A549 (cell line): ENCODE results near the gene SUPT20HL1. TPM values are rescaled to one million over a fixed set of nuclear protein-coding genes. Genes with fewer than 3 reads are reported as not detected.
"Not testable (repeated sequence)": the region's sequence is repeated elsewhere in the genome, so short reads cannot be mapped to it uniquely, and the experiment has no call there.

Source experiments
- ATAC-seq, 2 experiments: fragments of 200-7000 bp in 1 of 2; fragments of >200 bp in 1 of 2; cut with Nextera tagmentation in 1 of 2; cut with Tn5 transposase in 1 of 2; 3 replicates each; pipeline versions ENCODE4 v1.8.0 to v1.9.1; 2018 to 2020; ENCODE audit warnings: mild to moderate bottlenecking in 1 of 2, moderate library complexity in 1 of 2
- CTCF ChIA-PET: fragments of 300-600 bp; sonication (Branson Sonifier 250); formaldehyde crosslinking; extraction: SDS; loops from one replicate; lab custom pipeline; 2021; ENCODE audit warnings: antibody characterized with exemption, inconsistent platforms; lab: Yijun Ruan, JAX
- POLR2A ChIA-PET: fragments of 350-600 bp; formaldehyde crosslinking; extraction: SDS; loops from one replicate; lab custom pipeline; 2021; ENCODE audit warnings: antibody characterized with exemption, inconsistent platforms; lab: Yijun Ruan, JAX
- DNase-seq, 2 experiments: peaks; one replicate each; pipeline versions ENCODE4 v3.0.0 to v3.0.0-alpha.2; 2011 to 2016; ENCODE audit warnings: low read depth in 1 of 2, low spot score in 1 of 2
- FAIRE-seq: peaks from 2 replicates; lab custom pipeline; 2011; peaks lifted over from hg19 to GRCh38; lab: Jason Lieb, UNC
- H3K27ac ChIP-seq, 2 experiments: fragments of >200 bp; sonication (Bioruptor Twin); formaldehyde crosslinking; 3 replicates each; pipeline ENCODE4 v1.5.1; 2016 to 2017
- H3K4me1 ChIP-seq: fragments of >200 bp; sonication (Bioruptor Twin); formaldehyde crosslinking; 3 replicates; pipeline ENCODE4 v1.6.1; 2016
- H3K4me2 ChIP-seq: fragments of >200 bp; sonication (Bioruptor Twin); formaldehyde crosslinking; 3 replicates; pipeline ENCODE4 v1.6.1; 2016
- H3K4me3 ChIP-seq: fragments of >200 bp; sonication (Bioruptor Twin); formaldehyde crosslinking; 3 replicates; pipeline ENCODE4 v1.5.1; 2016
- H3K9me3 ChIP-seq: fragments of >200 bp; sonication (Bioruptor Twin); formaldehyde crosslinking; 3 replicates; pipeline ENCODE4 v1.6.1; 2016
- CEBPB ChIP-seq, 2 experiments: fragments of >200 bp in 1 of 2; sonication (Bioruptor Twin) in 1 of 2; formaldehyde crosslinking in 1 of 2; IDR thresholded peaks; 2 replicates each; pipeline ENCODE4 v1.6.1; 2012 to 2016
- EP300 ChIP-seq, 2 experiments: fragments of >200 bp; sonication (Bioruptor Twin); formaldehyde crosslinking; IDR thresholded peaks; 2 replicates in 1 of 2; 3 replicates in 1 of 2; pipeline ENCODE4 v1.6.1; 2016 to 2017
- ESRRA ChIP-seq: fragments of 150-350 bp; IDR thresholded peaks from 2 replicates; pipeline ENCODE4 v1.6.1; 2014; ENCODE audit warnings: mild to moderate bottlenecking, low read length, borderline replicate concordance
- FOSB ChIP-seq: fragments of 250-450 bp; sonication (Bioruptor Pico); IDR thresholded peaks from 2 replicates; pipeline ENCODE4 v1.5.0; 2020; ENCODE audit warnings: mild to moderate bottlenecking, moderate library complexity
- HEYL ChIP-seq: fragments of 250-450 bp; sonication (Bioruptor Pico); IDR thresholded peaks from 2 replicates; pipeline ENCODE4 v1.8.0; 2021; ENCODE audit warnings: mild to moderate bottlenecking, moderate library complexity
- KDM1A ChIP-seq: fragments of 200-600 bp; sonication (generic); IDR thresholded peaks from 2 replicates; pipeline ENCODE4 v1.6.1; 2016; ENCODE audit warnings: low read depth, mild to moderate bottlenecking
- NR3C1 ChIP-seq: fragments of >200 bp; sonication (Bioruptor Twin); formaldehyde crosslinking; IDR thresholded peaks from 3 replicates; pipeline ENCODE4 v1.6.1; 2017
- PHF8 ChIP-seq: fragments of 200-600 bp; sonication (generic); IDR thresholded peaks from 2 replicates; pipeline ENCODE4 v1.6.1; 2016; ENCODE audit warnings: low read depth, mild to moderate bottlenecking, antibody characterized with exemption, moderate library complexity, borderline replicate concordance
- RAD21 ChIP-seq, 2 experiments: fragments of >200 bp in 1 of 2; sonication (Bioruptor Twin) in 1 of 2; formaldehyde crosslinking in 1 of 2; IDR thresholded peaks in 1 of 2; conservative IDR thresholded peaks in 1 of 2; 2 replicates in 1 of 2; 3 replicates in 1 of 2; pipeline ENCODE4 v1.6.1; 2012 to 2018; ENCODE audit warnings: inconsistent platforms in 1 of 2
- RCOR1 ChIP-seq: fragments of 150-350 bp; IDR thresholded peaks from 2 replicates; pipeline ENCODE4 v1.6.1; 2014; ENCODE audit warnings: antibody characterized with exemption, low read length, low read depth
- SREBF2 ChIP-seq: fragments of 450-650 bp; IDR thresholded peaks from 2 replicates; pipeline ENCODE4 v1.6.1; 2014; ENCODE audit warnings: mild to moderate bottlenecking, moderate library complexity
- WGBS: methylation state at CpG from one replicate; pipeline ENCODE4 v1.1.6; 2017; ENCODE audit errors: missing lambda C conversion rate; 5-methylcytosine and 5-hydroxymethylcytosine counted together
- polyA plus RNA-seq, 4 experiments: library from polyadenylated mRNA; depleted of rRNA in 3 of 4; stranded (reverse); fragments of >200 nt; fragmentation: RNase III in 1 of 4; extraction: RNeasy Plus Mini Kit Qiagen cat#74134 plus additional on column Dnase treatment in 1 of 4; gene quantifications; 2 replicates in 3 of 4; 3 replicates in 1 of 4; pipeline ENCODE4 v1.2.3, GENCODE V29; 2011 to 2017
- TF ChIP-seq, protein P1 (sequence below): IDR thresholded peaks from 2 replicates; pipeline ENCODE4 v1.6.1; 2012
- TF ChIP-seq, protein P2 (sequence below): fragments of 450-650 bp; IDR thresholded peaks from 2 replicates; pipeline ENCODE4 v1.6.1; 2014; ENCODE audit warnings: antibody characterized with exemption
- TF ChIP-seq, protein P3 (sequence below): IDR thresholded peaks from 2 replicates; pipeline ENCODE4 v1.6.1; 2012; ENCODE audit warnings: low read depth, borderline replicate concordance
- TF ChIP-seq, protein P4 (sequence below): fragments of >200 bp; sonication (Bioruptor Twin); formaldehyde crosslinking; IDR thresholded peaks from 3 replicates; pipeline ENCODE4 v1.6.1; 2016

The SUPT20HL1 gene
- polyA plus RNA-seq, 2 of the 4 experiments (the other 2 are of a cell fraction) = not detected

DNA sequence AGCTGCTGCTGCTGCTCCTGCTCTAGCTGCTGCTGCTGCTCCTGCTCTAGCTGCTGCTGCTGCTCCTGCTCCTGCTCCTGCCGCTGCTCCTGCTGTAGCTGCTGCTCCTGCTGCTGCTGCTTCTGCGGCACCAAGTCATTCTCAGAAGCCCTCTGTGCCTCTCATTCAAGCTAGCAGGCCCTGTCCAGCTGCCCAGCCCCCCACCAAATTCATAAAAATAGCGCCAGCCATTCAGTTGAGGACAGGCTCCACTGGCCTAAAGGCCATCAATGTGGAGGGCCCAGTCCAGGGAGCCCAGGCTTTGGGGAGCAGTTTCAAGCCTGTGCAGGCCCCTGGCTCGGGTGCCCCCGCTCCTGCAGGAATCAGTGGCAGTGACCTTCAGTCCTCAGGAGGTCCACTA, 3.9 kb downstream of the SUPT20HL1 start:
- no peaks in the 10 kb centered on the region for H3K4me1 ChIP-seq
- TF ChIP-seq, protein P1, sequence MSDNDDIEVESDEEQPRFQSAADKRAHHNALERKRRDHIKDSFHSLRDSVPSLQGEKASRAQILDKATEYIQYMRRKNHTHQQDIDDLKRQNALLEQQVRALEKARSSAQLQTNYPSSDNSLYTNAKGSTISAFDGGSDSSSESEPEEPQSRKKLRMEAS = no peak
- no peak for TF ChIP-seq PHF8
- no peak for TF ChIP-seq EP300 (IDR thresholded peaks at IDR 0.05)
- TF ChIP-seq RAD21 (conservative IDR thresholded peaks at IDR 0.05 in 1 of 2, IDR thresholded peaks at IDR 0.05 in 1 of 2) = no peak
- no peak for TF ChIP-seq CEBPB (IDR thresholded peaks at IDR 0.05)
- no peak for TF ChIP-seq SREBF2
- TF ChIP-seq, protein P2, sequence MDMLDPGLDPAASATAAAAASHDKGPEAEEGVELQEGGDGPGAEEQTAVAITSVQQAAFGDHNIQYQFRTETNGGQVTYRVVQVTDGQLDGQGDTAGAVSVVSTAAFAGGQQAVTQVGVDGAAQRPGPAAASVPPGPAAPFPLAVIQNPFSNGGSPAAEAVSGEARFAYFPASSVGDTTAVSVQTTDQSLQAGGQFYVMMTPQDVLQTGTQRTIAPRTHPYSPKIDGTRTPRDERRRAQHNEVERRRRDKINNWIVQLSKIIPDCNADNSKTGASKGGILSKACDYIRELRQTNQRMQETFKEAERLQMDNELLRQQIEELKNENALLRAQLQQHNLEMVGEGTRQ = no peak
- TF ChIP-seq HEYL = no peak
- no peak for TF ChIP-seq NR3C1
- no peak for TF ChIP-seq FOSB (CRISPR knock-in tag)
- TF ChIP-seq ESRRA = no peak
- TF ChIP-seq, protein P3, sequence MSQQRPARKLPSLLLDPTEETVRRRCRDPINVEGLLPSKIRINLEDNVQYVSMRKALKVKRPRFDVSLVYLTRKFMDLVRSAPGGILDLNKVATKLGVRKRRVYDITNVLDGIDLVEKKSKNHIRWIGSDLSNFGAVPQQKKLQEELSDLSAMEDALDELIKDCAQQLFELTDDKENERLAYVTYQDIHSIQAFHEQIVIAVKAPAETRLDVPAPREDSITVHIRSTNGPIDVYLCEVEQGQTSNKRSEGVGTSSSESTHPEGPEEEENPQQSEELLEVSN = no peak
- TF ChIP-seq, all 56 proteins: peak for 0
- FAIRE-seq (no peak), ATAC-seq (no peak), DNase-seq (no peak)
- H3K4me2 ChIP-seq = no peak overlapping the region
- WGBS = 90% methylated on average over 3 of the region's 5 CpGs
- H3K4me3 ChIP-seq = no peak overlapping the region
- no peaks in the 10 kb centered on the region for H3K9me3 ChIP-seq
- ChIA-PET CTCF (interaction anchor here (1.3 kb wide), 1 partner anchor 32 kb away, joined by 3 read pairs; no protein-coding TSS in a partner anchor), POLR2A (no interaction called here)
- no peak overlapping the region for H3K27ac ChIP-seq

DNA sequence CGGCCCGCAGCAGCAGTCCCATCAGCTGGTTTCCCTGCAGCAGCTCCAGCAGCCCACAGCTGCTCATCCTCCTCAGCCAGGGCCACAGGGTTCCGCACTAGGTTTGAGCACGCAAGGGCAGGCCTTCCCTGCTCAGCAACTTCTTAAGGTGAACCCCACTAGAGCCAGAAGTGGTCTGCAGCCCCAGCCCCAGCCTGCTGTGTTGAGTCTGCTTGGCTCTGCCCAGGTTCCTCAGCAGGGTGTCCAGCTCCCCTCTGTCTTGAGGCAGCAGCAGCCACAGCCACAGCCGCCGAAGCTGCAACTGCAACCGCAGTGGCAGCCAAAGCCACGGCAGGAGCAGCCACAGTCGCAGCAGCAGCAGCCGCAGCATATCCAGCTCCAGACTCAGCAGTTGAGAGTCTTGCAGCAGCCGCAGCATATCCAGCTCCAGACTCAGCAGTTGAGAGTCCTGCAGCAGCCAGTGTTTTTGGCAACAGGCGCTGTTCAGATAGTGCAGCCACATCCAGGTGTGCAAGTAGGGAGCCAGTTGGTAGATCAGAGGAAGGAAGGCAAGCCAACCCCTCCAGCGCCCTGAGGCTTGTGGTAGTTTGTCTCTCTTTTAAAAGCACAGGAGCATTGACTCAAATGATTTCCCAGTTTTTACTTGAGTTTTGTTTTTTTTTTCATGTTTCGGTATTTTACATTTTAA, 4.6 kb downstream of the SUPT20HL1 start:
- FAIRE-seq (no peak), ATAC-seq (no peak), DNase-seq (no peak)
- no peak overlapping the region for H3K4me2 ChIP-seq
- CTCF ChIA-PET = interaction anchor here (1.3 kb wide), 1 partner anchor 31 kb away, joined by 3 read pairs; no protein-coding TSS in a partner anchor
- H3K4me1 ChIP-seq = no peaks in the 10 kb centered on the region
- H3K4me3 ChIP-seq = no peak overlapping the region
- no peaks in the 10 kb centered on the region for H3K9me3 ChIP-seq
- TF ChIP-seq ESRRA = no peak
- TF ChIP-seq KDM1A = no peak
- 80% methylated on average over 3 of the region's 14 CpGs for WGBS
- H3K27ac ChIP-seq = no peak overlapping the region
- POLR2A ChIA-PET = no interaction called here

DNA sequence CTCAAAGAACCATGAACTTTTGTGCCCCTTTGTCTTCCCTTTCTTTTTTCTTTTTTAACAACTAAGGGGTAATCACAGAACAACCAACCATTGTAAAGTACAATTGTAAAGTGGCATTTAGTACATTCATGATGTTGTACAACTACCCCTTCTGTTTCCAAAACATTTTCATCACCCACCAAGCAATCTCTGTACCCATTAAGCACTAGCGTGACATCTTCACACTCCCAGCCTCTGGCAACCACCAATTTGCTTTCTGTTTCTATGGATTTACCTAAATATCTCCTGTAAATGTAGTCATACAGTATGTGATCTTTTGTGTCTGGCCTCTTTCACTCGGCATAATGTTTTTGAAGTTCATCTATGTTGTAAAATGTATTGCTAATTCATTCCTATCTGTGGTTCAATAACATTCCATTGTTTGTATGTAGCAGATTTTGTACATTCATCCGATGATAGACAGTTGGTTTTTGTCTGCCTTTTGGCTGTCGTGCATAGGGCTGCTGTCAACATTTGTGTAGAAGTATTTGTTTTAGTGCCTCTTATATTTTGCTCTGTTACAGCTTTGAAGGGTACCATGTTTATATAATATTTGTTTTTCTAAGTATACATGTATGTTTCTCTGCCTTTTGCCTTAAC, 6.4 kb downstream of the SUPT20HL1 start:
- POLR2A ChIA-PET, H3K27ac ChIP-seq, H3K9me3 ChIP-seq, ATAC-seq, DNase-seq, H3K4me3 ChIP-seq, H3K4me2 ChIP-seq, CTCF ChIA-PET, FAIRE-seq, H3K4me1 ChIP-seq: not testable (repeated sequence)
- 73% methylated on average over 4 of the region's 4 CpGs for WGBS

DNA sequence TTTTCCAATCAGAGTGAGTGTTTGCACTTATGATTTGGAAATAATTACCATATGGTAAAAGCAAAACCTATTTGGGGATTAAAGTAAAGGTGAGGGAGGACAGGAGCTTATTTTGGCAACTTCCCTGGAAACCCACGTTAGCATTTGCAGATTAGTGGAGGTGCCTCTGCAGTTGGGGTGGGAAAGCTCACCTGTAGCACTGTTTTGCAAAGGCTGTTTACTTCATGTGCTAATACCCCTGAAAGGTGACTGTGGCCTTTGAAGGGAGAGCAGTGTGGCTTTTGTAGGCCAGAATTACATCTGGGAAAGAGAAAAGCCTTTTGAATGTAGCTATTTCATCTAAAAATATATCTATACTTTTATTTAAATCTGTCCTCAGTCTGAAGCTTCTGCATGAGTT, 9.4 kb downstream of the SUPT20HL1 start:
- POLR2A ChIA-PET = no interaction called here
- CTCF ChIA-PET = interaction anchor here (0.8 to 4.5 kb wide), 5 partner anchors 12 to 129 kb away, joined by 6 to 36 read pairs (median 9); no protein-coding TSS in a partner anchor
- H3K27ac ChIP-seq = no peak overlapping the region
- no peak for ATAC-seq
- H3K9me3 ChIP-seq = no peaks in the 10 kb centered on the region
- WGBS = 21% methylated on average over 1 of the region's 1 CpG
- H3K4me2 ChIP-seq = no peak overlapping the region
- H3K4me1 ChIP-seq = no peaks in the 10 kb centered on the region
- TF ChIP-seq, protein P4, sequence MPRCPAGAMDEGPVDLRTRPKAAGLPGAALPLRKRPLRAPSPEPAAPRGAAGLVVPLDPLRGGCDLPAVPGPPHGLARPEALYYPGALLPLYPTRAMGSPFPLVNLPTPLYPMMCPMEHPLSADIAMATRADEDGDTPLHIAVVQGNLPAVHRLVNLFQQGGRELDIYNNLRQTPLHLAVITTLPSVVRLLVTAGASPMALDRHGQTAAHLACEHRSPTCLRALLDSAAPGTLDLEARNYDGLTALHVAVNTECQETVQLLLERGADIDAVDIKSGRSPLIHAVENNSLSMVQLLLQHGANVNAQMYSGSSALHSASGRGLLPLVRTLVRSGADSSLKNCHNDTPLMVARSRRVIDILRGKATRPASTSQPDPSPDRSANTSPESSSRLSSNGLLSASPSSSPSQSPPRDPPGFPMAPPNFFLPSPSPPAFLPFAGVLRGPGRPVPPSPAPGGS = no peak
- no peak for TF ChIP-seq RCOR1
- no peak for FAIRE-seq
- no peak for DNase-seq
- H3K4me3 ChIP-seq = no peak overlapping the region
